Neuronal stem cell (in vitro differentiated cells): Measurements from ENCODE around the gene CLTB.

Experiments used
- DNase-seq: peaks from one replicate; pipeline ENCODE4 v3.0.0-alpha.2; 2013; ENCODE audit warnings: low spot score
- H2AFZ ChIP-seq: one replicate; pipeline ENCODE4 v1.6.1; 2013; ENCODE audit warnings: mild to moderate bottlenecking, low read length, inconsistent platforms
- H2AK5ac ChIP-seq: 2 replicates; pipeline ENCODE4 v1.6.1; 2013; ENCODE audit warnings: low read depth, mild to moderate bottlenecking, inconsistent platforms, low read length, moderate library complexity, mixed read lengths
- H2BK120ac ChIP-seq: 2 replicates; pipeline ENCODE4 v1.6.1; 2013; ENCODE audit warnings: low read depth, mild to moderate bottlenecking, inconsistent platforms, low read length, moderate library complexity, mixed read lengths
- H2BK12ac ChIP-seq: one replicate; pipeline ENCODE4 v1.6.1; 2013; ENCODE audit warnings: low read length, inconsistent platforms
- H2BK15ac ChIP-seq: 2 replicates; pipeline ENCODE4 v1.6.1; 2013; ENCODE audit warnings: mild to moderate bottlenecking, low read length, inconsistent platforms, mixed read lengths
- H2BK5ac ChIP-seq: one replicate; pipeline ENCODE4 v1.6.1; 2013; ENCODE audit warnings: inconsistent platforms, mild to moderate bottlenecking, low read length, moderate library complexity
- H3K14ac ChIP-seq: one replicate; pipeline ENCODE4 v1.6.1; 2013; ENCODE audit warnings: low read length, inconsistent platforms
- H3K18ac ChIP-seq: 2 replicates; pipeline ENCODE4 v1.6.1; 2013; ENCODE audit warnings: low read length, inconsistent platforms
- H3K23ac ChIP-seq: 2 replicates; pipeline ENCODE4 v1.6.1; 2013; ENCODE audit warnings: low read depth, mild to moderate bottlenecking, mixed read lengths, low read length, inconsistent platforms; ENCODE audit not compliant: poor library complexity
- H3K27ac ChIP-seq: replicated peaks from 3 replicates; pipeline ENCODE4 v1.5.1; 2013; ENCODE audit warnings: low read length, inconsistent platforms
- H3K27me3 ChIP-seq, 3 experiments: 2 replicates each; pipeline ENCODE4 v1.6.1; 2013; ENCODE audit warnings: low read length in 3 of 3, mild to moderate bottlenecking in 2 of 3, inconsistent platforms in 1 of 3, low read depth in 1 of 3, mixed read lengths in 1 of 3, moderate library complexity in 1 of 3; ENCODE audit not compliant: control insufficient read depth in 3 of 3, insufficient read depth in 3 of 3
- H3K36me3 ChIP-seq, 2 donors: replicated peaks in 1 of 2; 2 replicates each; pipeline ENCODE4 v1.6.1; 2013; ENCODE audit warnings: low read length in 2 of 2; ENCODE audit not compliant: control insufficient read depth in 2 of 2, insufficient read depth in 2 of 2
- H3K4ac ChIP-seq: 2 replicates; pipeline ENCODE4 v1.6.1; 2013; ENCODE audit warnings: inconsistent platforms, mild to moderate bottlenecking, low read length, moderate library complexity
- H3K4me1 ChIP-seq, 2 donors: 1 replicate in 1 of 2; 2 replicates in 1 of 2; pipeline ENCODE4 v1.6.1; 2013; ENCODE audit warnings: low read length in 2 of 2, low read depth in 1 of 2; ENCODE audit not compliant: control insufficient read depth in 2 of 2, insufficient read depth in 1 of 2
- H3K4me2 ChIP-seq: one replicate; pipeline ENCODE4 v1.6.1; 2013; ENCODE audit warnings: mild to moderate bottlenecking, low read length, inconsistent platforms; ENCODE audit not compliant: insufficient read depth, poor library complexity, severe bottlenecking
- H3K4me3 ChIP-seq, 2 donors: 2 replicates each; pipeline ENCODE4 v1.5.1; 2013; ENCODE audit warnings: low read length in 2 of 2, mild to moderate bottlenecking in 2 of 2, inconsistent platforms in 1 of 2, moderate library complexity in 1 of 2
- H3K79me1 ChIP-seq: one replicate; pipeline ENCODE4 v1.6.1; 2013; ENCODE audit warnings: low read depth, mild to moderate bottlenecking, inconsistent platforms, low read length, moderate library complexity
- H3K9ac ChIP-seq: one replicate; pipeline ENCODE4 v1.6.1; 2013; ENCODE audit warnings: mild to moderate bottlenecking, low read depth, low read length, inconsistent platforms; ENCODE audit not compliant: poor library complexity
- H3K9me3 ChIP-seq, 2 donors: replicated peaks in 1 of 2; 2 replicates each; pipeline versions ENCODE3 to v1.6.1; 2013; ENCODE audit warnings: low read length in 2 of 2, mild to moderate bottlenecking in 2 of 2, inconsistent platforms in 1 of 2, low read depth in 1 of 2, mixed read lengths in 1 of 2, moderate library complexity in 1 of 2; ENCODE audit not compliant: control insufficient read depth in 2 of 2, insufficient read depth in 1 of 2
- H4K8ac ChIP-seq: one replicate; pipeline ENCODE4 v1.6.1; 2013; ENCODE audit warnings: low read depth, mild to moderate bottlenecking, inconsistent platforms, low read length, moderate library complexity
- H4K91ac ChIP-seq: one replicate; pipeline ENCODE4 v1.6.1; 2013; ENCODE audit warnings: low read length, low read depth, mild to moderate bottlenecking, inconsistent platforms; ENCODE audit not compliant: poor library complexity
- WGBS, 2 donors: extraction: QIAGEN DNeasy Blood & Tissue Kit; methylation state at CpG; one replicate each; pipeline ENCODE4 v1.1.7; 2013; ENCODE audit warnings: missing lambda C conversion rate in 2 of 2, mixed read lengths in 1 of 2; ENCODE audit not compliant: insufficient read length in 2 of 2, insufficient replicate concordance in 1 of 2; ENCODE audit errors: extremely low coverage in 2 of 2; 5-methylcytosine and 5-hydroxymethylcytosine counted together

CLTB gene

DNA sequence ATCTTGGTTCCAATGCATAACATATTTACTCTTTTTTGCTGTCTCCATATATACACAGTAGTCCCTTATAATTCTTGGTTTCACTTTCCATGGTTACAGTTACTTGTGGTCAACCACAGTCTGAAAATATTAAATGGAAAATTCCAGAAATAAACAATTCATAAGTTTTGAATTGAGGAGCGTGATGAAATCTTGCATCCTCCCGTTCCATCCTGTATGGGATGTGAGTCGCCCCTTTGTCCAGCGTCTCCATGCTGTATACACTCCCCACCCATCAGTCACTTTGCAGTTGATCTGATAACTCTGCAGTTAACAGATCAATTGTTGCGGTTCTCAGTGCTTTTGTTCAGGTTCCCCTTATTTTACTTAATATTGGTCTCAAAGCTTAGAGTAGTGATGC lies 20.3 kb upstream of the CLTB start:
- Histone ChIP-seq H2AK5ac (no peak overlapping the region), H3K27ac (no peak overlapping the region), H2BK120ac (no peak overlapping the region), H3K79me1 (no peaks in the 10 kb centered on the region), H3K36me3 (no peaks in the 10 kb centered on the region), H4K8ac (no peak overlapping the region), H2BK15ac (no peak overlapping the region), H3K4ac (no peak overlapping the region), H3K27me3 (peaks cover 0 to 10% (median 0%) of the 10 kb centered on the region in 3 experiments), H2BK12ac (no peak overlapping the region), H3K23ac (no peak overlapping the region), H3K4me3 (no peak overlapping the region), H3K4me2 (no peak overlapping the region), H3K9ac (no peak overlapping the region), H3K18ac (no peak overlapping the region), H4K91ac (no peak overlapping the region), H3K4me1 (no peaks in the 10 kb centered on the region), H2BK5ac (no peak overlapping the region), H2AFZ (no peak overlapping the region), H3K9me3 (no peaks in the 10 kb centered on the region), H3K14ac (no peak overlapping the region)
- no CpG with 5 or more reads among the region's 5 CpGs for WGBS, 2 donors
- DNase-seq, result no peak

DNA sequence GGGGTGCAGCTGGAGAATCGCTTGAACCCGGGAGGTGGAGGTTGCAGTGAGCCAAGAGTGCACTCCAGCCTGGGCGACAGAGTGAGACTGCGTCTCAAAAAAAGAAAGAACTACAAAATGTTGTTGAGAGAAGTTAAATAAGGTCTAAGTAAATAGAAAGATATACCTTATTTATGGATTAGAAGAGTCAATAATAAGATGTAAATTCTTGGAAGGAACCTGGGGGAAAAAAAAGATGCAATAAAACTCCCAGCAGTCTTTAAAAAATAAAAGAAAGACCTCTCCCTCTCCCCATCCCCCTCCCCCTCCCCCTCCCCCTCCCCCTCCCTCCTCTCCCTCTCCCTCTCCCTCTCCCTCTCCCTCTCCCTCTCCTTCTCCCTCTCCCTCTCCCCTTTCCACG lies 16.4 kb upstream of the CLTB start:
- Histone ChIP-seq H3K9ac (no peak overlapping the region), H2BK12ac (no peak overlapping the region), H4K91ac (no peak overlapping the region), H3K9me3 (no peaks in the 10 kb centered on the region), H2BK120ac (no peak overlapping the region), H3K36me3 (no peaks in the 10 kb centered on the region), H3K4me3 (no peak overlapping the region), H2BK15ac (no peak overlapping the region), H3K4ac (no peak overlapping the region), H3K79me1 (no peaks in the 10 kb centered on the region), H4K8ac (no peak overlapping the region), H3K18ac (no peak overlapping the region), H3K23ac (no peak overlapping the region), H2BK5ac (no peak overlapping the region), H3K27me3 (no peaks in the 10 kb centered on the region), H3K27ac (no peak overlapping the region), H2AFZ (no peak overlapping the region), H3K4me1 (no peaks in the 10 kb centered on the region), H3K14ac (no peak overlapping the region), H3K4me2 (no peak overlapping the region), H2AK5ac (no peak overlapping the region)
- DNase-seq, result no peak
- no CpG with 5 or more reads among the region's 5 CpGs for WGBS, 2 donors

DNA sequence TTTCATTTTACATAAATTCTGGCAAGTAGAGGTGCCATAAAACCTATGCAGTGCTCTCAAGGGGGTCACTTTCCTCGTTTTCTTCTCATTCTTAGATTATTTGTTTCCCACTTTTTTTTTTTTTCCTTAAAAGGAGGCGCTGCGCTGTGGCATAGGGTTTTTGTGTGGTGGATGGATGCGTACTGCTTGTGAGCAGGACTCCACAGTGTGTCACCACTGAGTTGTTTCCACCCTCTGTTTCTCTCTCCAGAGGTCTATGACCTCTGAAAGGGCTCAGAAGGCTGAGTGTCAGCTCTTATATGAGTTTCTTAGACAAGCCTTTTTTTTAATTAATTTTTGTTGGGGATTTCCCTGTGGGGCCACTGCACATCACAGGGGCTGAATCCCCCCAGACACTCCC lies 13.6 kb upstream of the CLTB start:
- Histone ChIP-seq H2BK15ac (no peak overlapping the region), H2BK12ac (no peak overlapping the region), H2AK5ac (no peak overlapping the region), H2BK120ac (no peak overlapping the region), H3K23ac (no peak overlapping the region), H3K36me3 (no peaks in the 10 kb centered on the region), H3K4me1 (no peaks in the 10 kb centered on the region), H2BK5ac (no peak overlapping the region), H3K27me3 (no peaks in the 10 kb centered on the region), H3K9ac (no peak overlapping the region), H4K8ac (no peak overlapping the region), H3K4ac (no peak overlapping the region), H3K27ac (no peak overlapping the region), H3K79me1 (no peaks in the 10 kb centered on the region), H2AFZ (peak overlapping the region; percentile 56), H4K91ac (no peak overlapping the region), H3K9me3 (no peaks in the 10 kb centered on the region), H3K4me2 (no peak overlapping the region), H3K14ac (no peak overlapping the region), H3K4me3 (no peak overlapping the region), H3K18ac (no peak overlapping the region)
- no CpG with 5 or more reads among the region's 4 CpGs for WGBS, 2 donors
- DNase-seq, result no peak

DNA sequence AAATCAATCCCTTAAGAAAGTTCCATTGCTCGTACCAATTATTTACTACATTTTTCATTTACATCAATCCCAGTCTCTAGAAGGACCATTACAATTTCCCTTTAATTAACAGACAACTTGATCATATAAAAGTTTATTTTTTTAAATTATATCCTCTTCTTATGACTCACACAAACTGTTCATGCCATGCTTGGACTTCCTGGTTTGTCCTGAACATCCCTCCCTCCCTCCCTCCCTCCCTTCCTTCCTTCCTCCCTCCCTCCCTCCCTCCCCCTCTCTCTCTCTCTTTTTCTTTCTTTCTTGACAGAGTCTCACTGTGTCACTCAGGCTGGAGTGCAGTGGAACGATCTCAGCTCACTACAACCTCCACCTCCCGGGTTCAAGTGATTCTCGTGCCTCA lies 11.6 kb upstream of the CLTB start:
- Histone ChIP-seq H2BK120ac (no peak overlapping the region), H3K14ac (no peak overlapping the region), H2AK5ac (no peak overlapping the region), H3K4me2 (no peak overlapping the region), H3K9ac (no peak overlapping the region), H4K8ac (no peak overlapping the region), H3K4me3 (no peak overlapping the region), H2BK15ac (no peak overlapping the region), H3K18ac (no peak overlapping the region), H3K27ac (no peak overlapping the region), H3K4me1 (no peaks in the 10 kb centered on the region), H4K91ac (no peak overlapping the region), H2AFZ (no peak overlapping the region), H3K79me1 (no peaks in the 10 kb centered on the region), H3K23ac (no peak overlapping the region), H2BK5ac (no peak overlapping the region), H3K9me3 (peaks cover 0 to 1% of the 10 kb centered on the region in 2 donors), H3K4ac (no peak overlapping the region), H3K27me3 (no peaks in the 10 kb centered on the region), H3K36me3 (no peaks in the 10 kb centered on the region), H2BK12ac (no peak overlapping the region)
- DNase-seq, result no peak
- WGBS, 2 donors, result no CpG with 5 or more reads among the region's 4 CpGs
